ENCODE measurements around the gene SLC7A5. TPM values are rescaled to one million over a fixed set of nuclear protein-coding genes. Genes with fewer than 3 reads are reported as not detected.

Gene SLC7A5
- total RNA-seq, 4 donors from 2014 or later = 7.0 to 133 (median 19.1) TPM

DNA sequence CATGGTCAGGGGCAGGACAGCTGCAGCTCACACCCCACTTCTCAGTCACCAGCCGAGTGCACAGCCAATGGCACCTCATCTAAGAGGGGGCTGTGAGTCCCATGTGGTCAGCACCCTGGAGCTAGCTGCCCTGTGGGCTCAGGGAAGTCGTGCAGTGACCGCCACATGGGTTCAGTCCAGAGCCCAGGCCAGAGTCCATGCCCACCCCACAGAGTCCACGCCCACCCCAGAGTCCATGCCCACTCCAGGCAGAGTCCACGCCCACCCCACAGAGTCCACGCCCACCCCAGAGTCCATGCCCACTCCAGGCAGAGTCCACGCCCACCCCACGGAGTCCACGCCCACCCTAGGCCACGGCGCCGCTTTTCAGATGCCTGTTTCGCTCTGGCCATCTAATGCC is 24.1 kb downstream of the SLC7A5 start:
- H3K9me3 ChIP-seq = no peaks in the 10 kb centered on the region
- no peak for DNase-seq
- peaks cover 0 to 16% of the 10 kb centered on the region in 2 donors for H3K36me3 ChIP-seq
- intact Hi-C loops (cut with DNase I; ENCODE audit: low total_unique reads) = no loop called here
- H3K27ac ChIP-seq = peak overlapping the region in 3 of 4 donors; percentile 62 to 100 (median 73)
- H3K4me1 ChIP-seq = peaks cover 32 to 54% of the 10 kb centered on the region in 2 donors
- no peak for ATAC-seq
- in situ Hi-C loops (cut with MboI; ENCODE audit: low sequenced_read_pairs in 4 of 4) = no loop called here
- no peaks in the 10 kb centered on the region for H3K27me3 ChIP-seq
- no peak overlapping the region for H3K4me3 ChIP-seq
- TF ChIP-seq POLR2A (IDR thresholded peaks at IDR 0.05) (no peak), CTCF (IDR thresholded peaks at IDR 0.05 in 4 of 5, conservative IDR thresholded peaks at IDR 0.05 in 1 of 5) (no peak)

DNA sequence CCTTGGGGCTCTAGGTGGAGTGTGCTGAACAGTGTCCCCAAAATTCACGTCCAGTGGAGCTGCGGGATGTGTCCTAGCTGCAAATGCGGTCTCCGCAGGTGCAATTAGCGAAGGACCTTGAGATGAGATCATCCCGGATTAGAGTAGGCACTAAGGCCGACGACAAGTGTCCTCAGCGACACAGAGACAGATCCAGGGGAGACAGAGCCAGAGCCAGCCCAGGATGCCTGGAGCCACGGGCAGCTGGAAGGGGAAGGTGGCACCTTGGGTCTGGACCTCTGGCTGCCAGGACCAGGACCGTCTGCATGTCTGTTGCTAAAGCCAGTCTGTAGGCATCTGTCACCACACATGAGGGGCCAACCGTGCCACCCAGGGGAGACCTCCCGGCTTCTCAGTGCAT is 24.5 kb downstream of the SLC7A5 start:
- Histone ChIP-seq H3K27me3 (no peaks in the 10 kb centered on the region), H3K36me3 (peaks cover 0 to 20% of the 10 kb centered on the region in 2 donors), H3K27ac (peak overlapping the region in 1 of 4 donors; percentile 51), H3K4me3 (no peak overlapping the region), H3K9me3 (no peaks in the 10 kb centered on the region), H3K4me1 (peaks cover 28 to 50% of the 10 kb centered on the region in 2 donors)
- TF ChIP-seq CTCF (IDR thresholded peaks at IDR 0.05 in 4 of 5, conservative IDR thresholded peaks at IDR 0.05 in 1 of 5) (no peak), POLR2A (IDR thresholded peaks at IDR 0.05) (no peak)
- DNase-seq = no peak
- ATAC-seq = no peak
- intact Hi-C loops (cut with DNase I; ENCODE audit: low total_unique reads) = no loop called here
- in situ Hi-C loops (cut with MboI; ENCODE audit: low sequenced_read_pairs in 4 of 4) = no loop called here

DNA sequence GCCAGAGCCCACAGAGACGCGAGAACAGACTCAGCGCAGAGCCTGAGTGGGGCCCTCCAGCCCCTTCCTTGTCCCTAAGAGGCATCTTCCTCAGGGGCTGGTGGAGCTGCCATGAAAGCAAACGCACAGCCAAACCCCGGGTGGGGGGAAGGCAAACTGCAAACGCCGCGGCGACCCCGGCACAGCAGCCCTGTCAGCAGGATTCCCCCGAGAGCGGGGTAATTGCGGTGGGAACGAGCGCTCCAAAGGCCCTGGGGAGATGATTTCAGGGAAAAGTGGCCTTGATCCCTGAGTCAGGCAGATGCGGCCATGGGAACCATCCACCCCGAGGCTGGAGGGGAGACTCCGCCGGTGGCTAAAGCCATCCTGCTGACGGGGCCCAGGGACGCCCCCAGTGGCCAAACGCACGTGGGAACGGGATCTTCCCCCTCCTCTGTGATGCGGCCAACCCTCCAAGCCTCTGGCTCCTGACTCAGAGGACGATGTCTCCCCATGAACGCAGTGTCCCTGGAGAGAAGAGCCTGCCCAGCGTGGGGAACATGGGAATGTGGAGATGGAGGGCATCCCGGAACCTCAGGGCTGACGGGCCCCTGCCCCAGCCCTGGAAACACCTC is 25.1 kb downstream of the SLC7A5 start:
- DNase-seq (no peak), ATAC-seq (no peak)
- H3K9me3 ChIP-seq = no peaks in the 10 kb centered on the region
- no peak for TF ChIP-seq CTCF (IDR thresholded peaks at IDR 0.05 in 4 of 5, conservative IDR thresholded peaks at IDR 0.05 in 1 of 5)
- no peak for TF ChIP-seq POLR2A (IDR thresholded peaks at IDR 0.05)
- peak overlapping the region in 1 of 4 donors; percentile 51 for H3K27ac ChIP-seq
- peaks cover 0 to 26% of the 10 kb centered on the region in 2 donors for H3K36me3 ChIP-seq
- intact Hi-C loops (cut with DNase I; ENCODE audit: low total_unique reads) = no loop called here
- H3K27me3 ChIP-seq = no peaks in the 10 kb centered on the region
- H3K4me1 ChIP-seq = peaks cover 23 to 44% of the 10 kb centered on the region in 2 donors
- H3K4me3 ChIP-seq = no peak overlapping the region
- in situ Hi-C loops (cut with MboI; ENCODE audit: low sequenced_read_pairs in 4 of 4) = no loop called here

- Histone ChIP-seq H3K36me3 (peaks cover 0 to 31% of the 10 kb centered on the region in 2 donors), H3K4me1 (peaks cover 17 to 39% of the 10 kb centered on the region in 2 donors), H3K4me3 (no peak overlapping the region), H3K27ac (peak overlapping the region in 1 of 4 donors; percentile 20), H3K27me3 (no peaks in the 10 kb centered on the region), H3K9me3 (no peaks in the 10 kb centered on the region)
- in situ Hi-C loops (cut with MboI; ENCODE audit: low sequenced_read_pairs in 4 of 4) (no loop called here), intact Hi-C loops (cut with DNase I; ENCODE audit: low total_unique reads) (loop anchor here (2.0 kb wide), 1 partner anchor 15 kb away; no protein-coding TSS in a partner anchor)
- ATAC-seq (no peak), DNase-seq (no peak)
- TF ChIP-seq POLR2A (IDR thresholded peaks at IDR 0.05) (no peak), CTCF (IDR thresholded peaks at IDR 0.05 in 4 of 5, conservative IDR thresholded peaks at IDR 0.05 in 1 of 5) (no peak)
These were observed 25.6 kb downstream of the SLC7A5 start for GRCh38 chr16:87843678-87844105.
